ENCODE results near the gene TBC1D22A.

The TBC1D22A gene

GRCh38 chr22:46795845-46796565 is 33.6 kb downstream of the TBC1D22A start:
- no peak for DNase-seq (ENCODE audit: low spot score)

- no peak for DNase-seq (ENCODE audit: low spot score)
Observed at GRCh38 chr22:46796566-46797195, 34.2 kb downstream of the TBC1D22A start.

GRCh38 chr22:46797355-46797754 is 34.9 kb downstream of the TBC1D22A start:
- peak; percentile 28 for DNase-seq (ENCODE audit: low spot score)

GRCh38 chr22:46798041-46798365 is 35.6 kb downstream of the TBC1D22A start:
- DNase-seq (ENCODE audit: low spot score), result no peak

- DNase-seq (ENCODE audit: low spot score), result peak; percentile 74
Observed at GRCh38 chr22:46798366-46799350, 36.2 kb downstream of the TBC1D22A start.

- no peak for DNase-seq (ENCODE audit: low spot score)
Observed at GRCh38 chr22:46799626-46800025, 37.2 kb downstream of the TBC1D22A start.

GRCh38 chr22:46800102-46800857 is 37.8 kb downstream of the TBC1D22A start:
- DNase-seq (ENCODE audit: low spot score), result no peak

- DNase-seq (ENCODE audit: low spot score), result no peak
Observed at GRCh38 chr22:46801331-46801811, 38.9 kb downstream of the TBC1D22A start.

- DNase-seq (ENCODE audit: low spot score), result no peak
Observed at GRCh38 chr22:46801826-46802607, 39.6 kb downstream of the TBC1D22A start.

- no peak for DNase-seq (ENCODE audit: low spot score)
Observed at GRCh38 chr22:46802608-46803027, 40.2 kb downstream of the TBC1D22A start.

- peak; percentile 50 for DNase-seq (ENCODE audit: low spot score)
Observed at GRCh38 chr22:46803031-46803880, 40.8 kb downstream of the TBC1D22A start.

- no peak for DNase-seq (ENCODE audit: low spot score)
Observed at GRCh38 chr22:46803936-46804335, 41.5 kb downstream of the TBC1D22A start.

- DNase-seq (ENCODE audit: low spot score), result no peak
Observed at GRCh38 chr22:46806794-46807193, 44.3 kb downstream of the TBC1D22A start.

- no peak for DNase-seq (ENCODE audit: low spot score)
Observed at GRCh38 chr22:46807458-46807857, 45.0 kb downstream of the TBC1D22A start.

- DNase-seq (ENCODE audit: low spot score), result no peak
Observed at GRCh38 chr22:46809153-46809885, 46.9 kb downstream of the TBC1D22A start.

GRCh38 chr22:46810856-46811786 is 48.7 kb downstream of the TBC1D22A start:
- no peak for DNase-seq (ENCODE audit: low spot score)

- DNase-seq (ENCODE audit: low spot score), result no peak
Observed at GRCh38 chr22:46812034-46812605, 49.7 kb downstream of the TBC1D22A start.

- DNase-seq (ENCODE audit: low spot score), result no peak
Observed at GRCh38 chr22:46812788-46813187, 50.3 kb downstream of the TBC1D22A start.
